Measurements from ENCODE around the gene UPK1A.
"Not testable (repeated sequence)": the region's sequence is repeated elsewhere in the genome, so short reads cannot be mapped to it uniquely, and the experiment has no call there.

The UPK1A gene

DNA sequence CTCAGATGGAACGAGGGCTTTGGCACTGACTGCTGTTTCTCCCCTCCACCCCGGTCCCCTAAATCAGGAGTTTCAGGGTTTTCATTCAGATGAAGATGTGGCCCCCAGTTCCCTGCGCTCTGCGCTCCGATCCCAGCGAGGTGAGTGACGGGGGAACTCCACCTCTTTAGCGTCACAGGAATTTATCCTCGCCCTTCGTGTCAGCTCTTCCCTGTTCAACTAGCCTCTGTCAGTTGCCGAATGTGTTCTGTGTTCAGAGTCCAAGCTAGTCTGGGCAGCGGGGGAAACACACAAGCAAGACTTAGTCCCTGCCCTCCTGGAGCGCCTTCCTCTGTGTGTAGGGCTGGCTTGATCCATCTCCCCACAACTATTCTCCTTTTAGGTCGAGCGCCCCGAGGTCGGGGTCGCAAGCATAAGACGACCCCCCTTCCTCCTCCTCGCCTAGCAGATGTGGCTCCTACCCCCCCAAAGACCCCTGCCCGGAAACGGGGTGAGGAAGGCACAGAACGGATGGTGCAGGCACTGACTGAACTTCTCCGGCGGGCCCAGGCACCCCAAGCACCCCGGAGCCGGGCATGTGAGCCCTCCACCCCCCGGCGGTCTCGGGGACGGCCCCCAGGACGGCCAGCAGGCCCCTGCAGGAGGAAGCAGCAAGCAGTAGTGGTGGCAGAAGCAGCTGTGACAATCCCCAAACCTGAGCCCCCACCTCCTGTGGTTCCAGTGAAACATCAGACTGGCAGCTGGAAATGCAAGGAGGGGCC, 53.3 kb downstream of the UPK1A start:
- DNase-seq = no peak

- DNase-seq = no peak
Observed at GRCh38 chr19:35720163-35720524, 53.8 kb downstream of the UPK1A start.

DNA sequence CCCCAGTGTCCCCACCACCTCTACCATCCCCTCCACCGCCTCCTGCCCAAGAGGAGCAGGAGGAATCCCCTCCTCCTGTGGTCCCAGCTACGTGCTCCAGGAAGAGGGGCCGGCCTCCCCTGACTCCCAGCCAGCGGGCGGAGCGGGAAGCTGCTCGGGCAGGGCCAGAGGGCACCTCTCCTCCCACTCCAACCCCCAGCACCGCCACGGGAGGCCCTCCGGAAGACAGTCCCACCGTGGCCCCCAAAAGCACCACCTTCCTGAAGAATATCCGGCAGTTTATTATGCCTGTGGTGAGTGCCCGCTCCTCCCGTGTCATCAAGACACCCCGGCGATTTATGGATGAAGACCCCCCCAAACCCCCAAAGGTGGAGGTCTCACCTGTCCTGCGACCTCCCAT, 54.3 kb downstream of the UPK1A start:
- no peak for DNase-seq

GRCh38 chr19:35721374-35721773, 55.1 kb downstream of the UPK1A start:
- DNase-seq = no peak

DNA sequence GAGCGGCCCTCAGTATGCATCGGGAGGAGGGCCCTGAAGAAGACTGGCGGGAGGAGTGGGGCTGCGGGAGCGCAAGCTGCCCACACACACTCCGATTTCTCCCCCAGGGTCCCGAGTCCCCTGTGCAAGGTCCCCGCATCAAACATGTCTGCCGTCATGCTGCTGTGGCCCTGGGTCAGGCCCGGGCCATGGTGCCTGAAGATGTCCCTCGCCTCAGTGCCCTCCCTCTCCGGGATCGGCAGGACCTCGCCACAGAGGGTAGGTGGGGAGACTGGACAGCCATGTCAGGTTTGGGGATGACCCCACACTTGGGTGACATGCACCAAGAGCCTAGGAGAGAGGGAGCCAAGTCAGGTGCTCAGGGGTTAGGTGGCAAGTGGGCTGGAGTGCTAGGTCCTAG, 56.1 kb downstream of the UPK1A start:
- no peak for DNase-seq

DNA sequence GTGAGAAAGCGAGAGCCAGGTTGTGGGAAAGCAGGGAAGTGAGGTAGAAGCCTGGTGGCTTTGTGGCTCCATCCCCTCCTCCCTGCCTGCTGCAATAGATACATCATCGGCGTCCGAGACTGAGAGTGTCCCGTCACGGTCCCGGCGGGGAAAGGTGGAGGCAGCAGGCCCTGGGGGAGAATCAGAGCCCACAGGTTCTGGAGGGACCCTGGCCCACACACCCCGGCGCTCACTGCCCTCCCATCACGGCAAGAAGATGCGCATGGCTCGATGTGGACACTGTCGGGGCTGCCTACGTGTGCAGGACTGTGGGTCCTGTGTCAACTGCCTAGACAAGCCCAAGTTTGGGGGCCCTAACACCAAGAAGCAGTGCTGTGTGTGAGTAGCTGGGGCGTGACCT, 56.6 kb downstream of the UPK1A start:
- no peak for DNase-seq

DNA sequence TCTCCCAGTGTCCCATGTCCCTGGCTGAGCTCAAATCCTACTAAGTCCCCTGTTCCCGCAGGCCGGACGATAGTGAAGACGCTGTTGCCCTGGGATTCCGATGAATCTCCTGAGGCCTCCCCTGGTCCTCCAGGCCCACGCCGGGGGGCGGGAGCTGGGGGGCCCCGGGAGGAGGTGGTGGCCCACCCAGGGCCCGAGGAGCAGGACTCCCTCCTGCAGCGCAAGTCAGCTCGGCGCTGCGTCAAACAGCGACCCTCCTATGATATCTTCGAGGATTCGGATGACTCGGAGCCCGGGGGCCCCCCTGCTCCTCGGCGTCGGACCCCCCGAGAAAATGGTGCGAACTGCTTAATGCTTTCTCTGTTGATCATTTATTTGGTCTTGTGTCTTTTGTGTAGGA, 57.4 kb downstream of the UPK1A start:
- DNase-seq = no peak

DNA sequence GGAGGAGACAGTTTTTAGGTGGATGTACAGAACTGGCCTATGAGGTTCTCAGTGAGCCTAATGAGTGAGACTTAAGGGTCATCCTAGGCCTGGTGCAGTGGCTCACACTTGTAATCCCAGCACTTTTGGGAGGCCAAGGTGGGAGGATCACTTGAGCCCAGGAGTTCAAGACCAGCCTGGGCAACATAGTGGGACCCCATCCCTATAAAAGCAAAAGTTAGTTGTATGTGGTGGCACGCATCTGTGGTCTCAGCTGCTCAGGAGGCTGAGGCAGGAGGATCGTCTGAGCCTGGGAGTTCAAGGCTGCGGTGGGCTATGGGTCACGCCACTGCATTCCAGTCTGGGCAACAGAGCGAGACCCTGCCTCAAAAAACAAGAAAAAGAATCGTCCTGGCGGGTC, 57.8 kb downstream of the UPK1A start:
- not testable (repeated sequence) for DNase-seq

DNA sequence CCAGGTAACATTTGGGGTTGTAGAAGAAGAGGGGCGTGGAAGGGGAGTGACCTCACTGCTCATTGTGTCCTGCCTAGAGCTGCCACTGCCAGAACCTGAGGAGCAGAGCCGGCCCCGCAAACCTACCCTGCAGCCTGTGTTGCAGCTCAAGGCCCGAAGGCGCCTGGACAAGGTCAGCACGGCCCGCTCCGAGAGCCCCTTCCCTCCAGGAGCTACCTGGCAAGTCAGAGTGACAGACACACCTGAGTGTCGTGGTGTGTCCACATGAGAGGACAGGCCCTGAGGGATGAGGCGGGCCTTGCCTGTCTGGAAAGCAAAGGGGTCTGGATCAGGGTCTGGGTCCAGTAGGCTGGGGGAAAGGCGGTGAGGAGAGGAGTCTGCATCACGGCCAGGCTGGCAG, 58.2 kb downstream of the UPK1A start:
- DNase-seq = no peak

- DNase-seq = no peak
Observed at GRCh38 chr19:35725216-35725861, 59.0 kb downstream of the UPK1A start.

DNA sequence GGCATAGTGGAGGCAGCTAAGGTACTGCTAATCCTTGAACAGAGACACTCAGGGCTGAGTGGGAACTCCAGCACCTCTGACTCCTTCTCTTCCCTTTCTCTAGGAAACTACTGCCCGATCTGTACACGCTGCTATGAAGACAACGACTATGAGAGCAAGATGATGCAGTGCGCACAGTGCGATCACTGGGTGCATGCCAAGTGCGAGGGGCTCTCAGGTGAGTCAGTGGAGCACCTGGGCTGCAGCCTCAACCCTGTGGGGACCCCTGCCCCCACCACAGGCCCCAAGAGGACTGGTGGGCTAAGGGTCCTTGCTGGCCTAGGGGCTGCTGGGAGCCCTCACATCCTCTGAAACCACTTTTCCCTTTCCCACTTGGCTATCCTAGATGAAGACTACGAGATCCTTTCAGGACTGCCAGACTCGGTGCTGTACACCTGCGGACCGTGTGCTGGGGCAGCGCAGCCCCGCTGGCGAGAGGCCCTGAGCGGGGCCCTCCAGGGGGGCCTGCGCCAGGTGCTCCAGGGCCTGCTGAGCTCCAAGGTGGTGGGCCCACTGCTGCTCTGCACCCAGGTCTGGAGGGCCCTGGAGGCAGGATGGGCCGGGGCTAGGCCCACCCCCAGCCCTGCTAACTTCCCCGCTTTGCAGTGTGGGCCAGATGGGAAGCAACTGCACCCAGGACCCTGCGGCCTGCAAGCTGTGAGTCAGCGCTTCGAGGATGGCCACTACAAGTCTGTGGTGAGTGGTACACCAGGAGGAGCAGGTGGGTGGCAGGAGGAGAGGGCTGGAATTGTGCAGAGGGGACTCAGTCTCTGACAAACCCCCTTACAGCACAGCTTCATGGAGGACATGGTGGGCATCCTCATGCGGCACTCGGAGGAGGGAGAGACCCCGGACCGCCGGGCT, 61.0 kb downstream of the UPK1A start:
- no peak for DNase-seq

All from stimulated activated naive CD4-positive, alpha-beta T cell (primary cell).